Astrocyte (in vitro differentiated cells and primary cell): ENCODE measurements around the gene IL10. TPM values are rescaled to one million over a fixed set of nuclear protein-coding genes. Genes with fewer than 3 reads are reported as not detected.
"Not testable (repeated sequence)": the region's sequence is repeated elsewhere in the genome, so short reads cannot be mapped to it uniquely, and the experiment has no call there.

Source experiments
- DNase-seq: peaks from one replicate; pipeline ENCODE4 v3.0.0-alpha.2; 2010; ENCODE audit warnings: low read depth
- FAIRE-seq: peaks from 2 replicates; lab custom pipeline; 2011; peaks lifted over from hg19 to GRCh38; lab: Jason Lieb, UNC
- H2AFZ ChIP-seq: 2 replicates; pipeline ENCODE4 v1.6.0; 2012; ENCODE audit warnings: low read depth, low read length, inconsistent platforms
- H3K27ac ChIP-seq: 2 replicates; pipeline ENCODE4 v1.5.1; 2011; ENCODE audit warnings: low read depth, low read length, inconsistent platforms
- H3K27me3 ChIP-seq: 2 replicates; pipeline ENCODE4 v1.6.0; 2011; ENCODE audit warnings: low read length, inconsistent platforms; ENCODE audit not compliant: insufficient read depth
- H3K36me3 ChIP-seq: 2 replicates; pipeline ENCODE4 v1.5.1; 2011; ENCODE audit warnings: low read length, inconsistent platforms; ENCODE audit not compliant: insufficient read depth
- H3K4me1 ChIP-seq: 2 replicates; pipeline ENCODE4 v1.5.1; 2011; ENCODE audit warnings: low read length, inconsistent platforms; ENCODE audit not compliant: insufficient read depth
- H3K4me2 ChIP-seq: 2 replicates; pipeline ENCODE4 v1.6.0; 2012; ENCODE audit warnings: low read length, inconsistent platforms
- H3K4me3 ChIP-seq: 2 replicates; pipeline ENCODE4 v1.5.1; 2011; ENCODE audit warnings: low read depth, mild to moderate bottlenecking, low read length, inconsistent platforms; ENCODE audit not compliant: insufficient read depth
- H3K79me2 ChIP-seq: 2 replicates; pipeline ENCODE4 v1.6.0; 2012; ENCODE audit warnings: mild to moderate bottlenecking, low read length, inconsistent platforms; ENCODE audit not compliant: insufficient read depth
- H3K9ac ChIP-seq: 2 replicates; pipeline ENCODE4 v1.6.0; 2012; ENCODE audit warnings: mild to moderate bottlenecking, low read length, inconsistent platforms
- H3K9me3 ChIP-seq: 2 replicates; pipeline ENCODE4 v1.5.1; 2012; ENCODE audit warnings: low read depth, mild to moderate bottlenecking, low read length, inconsistent platforms; ENCODE audit not compliant: insufficient read depth
- H4K20me1 ChIP-seq: 2 replicates; pipeline ENCODE4 v1.6.0; 2012; ENCODE audit warnings: low read length, inconsistent platforms; ENCODE audit not compliant: insufficient read depth
- H3K27ac Mint-ChIP-seq: one replicate; pipeline ENCODE4 v1.8.0; 2021; ENCODE audit warnings: mild to moderate bottlenecking, mixed read lengths; ENCODE audit not compliant: unreplicated experiment
- H3K27me3 Mint-ChIP-seq: one replicate; pipeline ENCODE4 v1.8.0; 2021; ENCODE audit warnings: low read depth, mixed read lengths; ENCODE audit not compliant: unreplicated experiment
- H3K36me3 Mint-ChIP-seq: one replicate; pipeline ENCODE4 v1.8.0; 2021; ENCODE audit warnings: low read depth, mixed read lengths; ENCODE audit not compliant: unreplicated experiment
- H3K4me1 Mint-ChIP-seq: one replicate; pipeline ENCODE4 v1.8.0; 2021; ENCODE audit warnings: low read depth, mixed read lengths; ENCODE audit not compliant: unreplicated experiment
- H3K4me3 Mint-ChIP-seq: one replicate; pipeline ENCODE4 v1.8.0; 2021; ENCODE audit warnings: mild to moderate bottlenecking, moderate library complexity, mixed read lengths; ENCODE audit not compliant: unreplicated experiment
- H3K9me3 Mint-ChIP-seq: one replicate; pipeline ENCODE4 v1.8.0; 2021; ENCODE audit warnings: mild to moderate bottlenecking, mixed read lengths; ENCODE audit not compliant: unreplicated experiment
- CTCF ChIP-seq: IDR thresholded peaks from 2 replicates; pipeline ENCODE4 v1.5.1; 2011; ENCODE audit warnings: low read depth, mild to moderate bottlenecking, inconsistent platforms, low read length, moderate library complexity; ENCODE audit not compliant: insufficient read depth
- EZH2 ChIP-seq: IDR thresholded peaks from 2 replicates; pipeline ENCODE4 v1.6.1; 2012; ENCODE audit warnings: mild to moderate bottlenecking, low read length, inconsistent platforms; ENCODE audit not compliant: insufficient read depth
- total RNA-seq: library from RNA; stranded (reverse); gene quantifications from 2 replicates; pipeline ENCODE4 v1.2.1, GENCODE V29; 2021

IL10 gene
- total RNA-seq, 1 donor from 2014 or later: not detected

DNA sequence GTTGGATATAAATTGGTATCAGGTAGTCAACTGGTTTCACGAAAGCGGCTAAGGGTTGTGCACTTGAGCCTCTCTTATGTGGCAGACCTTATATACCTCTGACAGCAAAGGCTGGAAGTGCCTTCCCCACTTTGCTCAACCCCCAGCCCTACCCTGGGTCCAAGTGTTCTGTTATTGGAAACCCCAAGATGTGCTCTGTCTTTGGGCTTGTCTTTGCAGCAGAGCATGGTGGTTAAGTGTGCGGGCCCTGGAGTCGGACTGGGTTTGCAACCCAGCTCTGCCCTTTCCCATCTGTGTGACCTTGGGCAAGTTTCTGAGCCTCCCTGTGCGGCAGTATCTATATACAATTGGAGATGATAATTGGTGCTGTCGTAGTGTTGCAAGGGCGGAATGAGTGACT, 11.2 kb upstream of the IL10 start:
- Histone ChIP-seq H3K4me1 (no peaks in the 10 kb centered on the region), H3K4me3 (no peak overlapping the region), H3K9me3 (no peaks in the 10 kb centered on the region), H3K79me2 (no peaks in the 10 kb centered on the region), H3K9ac (no peak overlapping the region), H3K27me3 (peaks cover 13% of the 10 kb centered on the region), H3K27ac (no peak overlapping the region), H3K4me2 (no peak overlapping the region), H4K20me1 (no peaks in the 10 kb centered on the region), H3K36me3 (no peaks in the 10 kb centered on the region), H2AFZ (no peak overlapping the region)
- no peak overlapping the region for H3K27ac Mint-ChIP-seq
- DNase-seq (no peak), FAIRE-seq (no peak)
- no peak for TF ChIP-seq CTCF
- TF ChIP-seq EZH2: no peak
- H3K4me3 Mint-ChIP-seq: no peak overlapping the region
- H3K9me3 Mint-ChIP-seq: peaks cover 2% of the 10 kb centered on the region
- peaks cover 48% of the 10 kb centered on the region for H3K27me3 Mint-ChIP-seq
- no peaks in the 10 kb centered on the region for H3K4me1 Mint-ChIP-seq
- H3K36me3 Mint-ChIP-seq: no peaks in the 10 kb centered on the region

DNA sequence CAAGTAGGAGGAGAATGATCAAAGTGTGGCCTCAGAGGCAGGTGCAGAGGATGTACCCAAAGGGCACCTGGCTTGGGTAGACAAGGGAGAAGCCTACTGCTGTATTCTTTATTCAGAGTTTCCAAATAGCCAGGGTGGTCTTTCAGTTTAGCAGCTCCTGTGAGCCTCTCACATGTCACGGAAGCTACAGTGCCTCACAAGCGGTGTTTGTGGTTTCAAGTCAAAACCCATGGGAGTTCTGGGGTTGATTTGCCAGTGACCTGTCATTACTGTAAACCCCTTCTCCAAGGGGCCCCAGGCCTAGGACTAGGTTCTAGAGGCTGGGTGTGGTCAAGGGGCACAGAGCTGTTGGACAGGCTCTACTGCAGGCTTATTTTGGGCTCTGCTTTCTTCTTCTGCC, 10.2 kb upstream of the IL10 start:
- Histone ChIP-seq H2AFZ (no peak overlapping the region), H3K9ac (no peak overlapping the region), H3K4me3 (no peak overlapping the region), H3K36me3 (no peaks in the 10 kb centered on the region), H3K4me2 (no peak overlapping the region), H3K4me1 (no peaks in the 10 kb centered on the region), H3K27me3 (peaks cover 12% of the 10 kb centered on the region), H3K9me3 (no peaks in the 10 kb centered on the region), H3K79me2 (no peaks in the 10 kb centered on the region), H3K27ac (no peak overlapping the region), H4K20me1 (no peaks in the 10 kb centered on the region)
- H3K4me1 Mint-ChIP-seq: no peaks in the 10 kb centered on the region
- no peak for TF ChIP-seq EZH2
- TF ChIP-seq CTCF: no peak
- no peak for FAIRE-seq
- H3K27ac Mint-ChIP-seq: no peak overlapping the region
- H3K4me3 Mint-ChIP-seq: no peak overlapping the region
- peaks cover 41% of the 10 kb centered on the region for H3K27me3 Mint-ChIP-seq
- H3K9me3 Mint-ChIP-seq: peaks cover 2% of the 10 kb centered on the region
- no peaks in the 10 kb centered on the region for H3K36me3 Mint-ChIP-seq
- DNase-seq: no peak

DNA sequence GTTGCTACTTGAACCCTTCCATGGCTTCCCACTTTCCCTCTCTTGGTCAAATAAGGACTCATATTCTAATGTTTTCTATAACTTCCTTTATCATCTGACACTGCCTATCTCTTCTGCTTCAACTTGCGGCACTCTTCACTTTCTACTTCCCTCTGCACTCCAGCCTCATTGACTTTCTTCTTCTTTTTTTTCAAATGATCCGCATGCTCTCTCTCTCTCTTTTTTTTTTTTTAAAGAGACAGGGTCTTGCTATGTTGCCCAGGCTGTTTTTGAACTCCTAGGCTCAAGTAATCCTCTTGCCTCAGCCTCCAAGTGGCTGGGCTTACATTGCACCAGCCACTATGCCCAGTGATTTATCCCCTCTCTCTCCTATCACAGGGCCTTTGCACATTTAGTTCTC, 7.3 kb upstream of the IL10 start:
- DNase-seq (no peak), FAIRE-seq (no peak)
- Histone ChIP-seq H2AFZ (no peak overlapping the region), H3K36me3 (no peaks in the 10 kb centered on the region), H3K79me2 (no peaks in the 10 kb centered on the region), H3K4me3 (no peak overlapping the region), H3K9ac (no peak overlapping the region), H3K4me1 (no peaks in the 10 kb centered on the region), H4K20me1 (no peaks in the 10 kb centered on the region), H3K9me3 (no peaks in the 10 kb centered on the region), H3K27ac (no peak overlapping the region), H3K4me2 (no peak overlapping the region), H3K27me3 (peaks cover 23% of the 10 kb centered on the region)
- Mint-ChIP-seq H3K27ac (no peak overlapping the region), H3K36me3 (no peaks in the 10 kb centered on the region), H3K4me3 (no peak overlapping the region), H3K27me3 (peaks cover 32% of the 10 kb centered on the region), H3K9me3 (no peaks in the 10 kb centered on the region), H3K4me1 (no peaks in the 10 kb centered on the region)
- no peak for TF ChIP-seq EZH2
- TF ChIP-seq CTCF: no peak

DNA sequence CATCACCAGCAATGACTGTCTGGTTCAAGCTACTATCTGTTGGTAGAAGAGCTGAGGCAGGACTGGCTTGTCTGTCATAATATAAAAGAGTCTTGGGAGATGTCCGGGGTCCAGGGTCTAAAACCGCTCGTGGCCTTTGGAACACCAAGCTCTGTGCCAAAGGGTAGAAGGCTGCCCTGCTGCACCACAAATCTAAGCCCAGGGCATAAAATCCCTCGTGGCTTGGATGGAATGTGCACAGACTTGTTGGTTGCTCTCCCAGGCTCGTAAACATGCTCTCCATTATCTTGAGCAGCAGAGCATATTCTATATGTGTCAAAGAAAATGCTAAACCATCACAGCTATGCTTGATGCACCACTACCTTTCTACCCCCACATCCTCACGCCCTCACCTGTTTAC, 6.6 kb upstream of the IL10 start:
- not testable (repeated sequence) for H2AFZ ChIP-seq, DNase-seq, H3K9ac ChIP-seq, H3K36me3 Mint-ChIP-seq, H3K27ac Mint-ChIP-seq, H3K9me3 ChIP-seq, FAIRE-seq, H3K4me3 Mint-ChIP-seq, H3K9me3 Mint-ChIP-seq, H3K4me1 Mint-ChIP-seq, H3K27ac ChIP-seq, H3K4me1 ChIP-seq, H3K4me3 ChIP-seq, H4K20me1 ChIP-seq, H3K36me3 ChIP-seq, H3K79me2 ChIP-seq, H3K4me2 ChIP-seq
- H3K27me3 Mint-ChIP-seq: peaks cover 33% of the 10 kb centered on the region
- H3K27me3 ChIP-seq: peaks cover 28% of the 10 kb centered on the region
